Measurements from ENCODE around the gene PACS1.

DNA sequence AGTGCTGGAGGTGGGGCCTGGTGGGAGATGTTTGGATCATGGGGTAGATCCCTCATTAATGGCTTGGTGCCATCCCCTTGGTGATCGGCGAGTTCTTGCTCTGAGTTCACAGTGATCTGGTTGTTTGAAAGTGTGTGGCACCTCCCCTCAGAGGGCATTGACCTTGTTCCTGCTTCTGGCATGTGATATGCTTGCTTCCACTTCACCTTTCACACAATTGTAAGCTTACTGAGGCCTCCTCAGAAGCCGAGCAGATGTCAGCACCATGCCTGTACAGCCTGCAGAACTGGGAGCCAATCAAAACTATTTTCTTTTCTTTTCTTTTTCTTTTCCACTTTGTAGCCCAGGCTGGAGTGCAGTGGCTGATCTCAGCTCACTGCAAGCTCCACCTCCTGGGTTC lies 32.7 kb upstream of the PACS1 start:
- TF ChIP-seq, protein P1, sequence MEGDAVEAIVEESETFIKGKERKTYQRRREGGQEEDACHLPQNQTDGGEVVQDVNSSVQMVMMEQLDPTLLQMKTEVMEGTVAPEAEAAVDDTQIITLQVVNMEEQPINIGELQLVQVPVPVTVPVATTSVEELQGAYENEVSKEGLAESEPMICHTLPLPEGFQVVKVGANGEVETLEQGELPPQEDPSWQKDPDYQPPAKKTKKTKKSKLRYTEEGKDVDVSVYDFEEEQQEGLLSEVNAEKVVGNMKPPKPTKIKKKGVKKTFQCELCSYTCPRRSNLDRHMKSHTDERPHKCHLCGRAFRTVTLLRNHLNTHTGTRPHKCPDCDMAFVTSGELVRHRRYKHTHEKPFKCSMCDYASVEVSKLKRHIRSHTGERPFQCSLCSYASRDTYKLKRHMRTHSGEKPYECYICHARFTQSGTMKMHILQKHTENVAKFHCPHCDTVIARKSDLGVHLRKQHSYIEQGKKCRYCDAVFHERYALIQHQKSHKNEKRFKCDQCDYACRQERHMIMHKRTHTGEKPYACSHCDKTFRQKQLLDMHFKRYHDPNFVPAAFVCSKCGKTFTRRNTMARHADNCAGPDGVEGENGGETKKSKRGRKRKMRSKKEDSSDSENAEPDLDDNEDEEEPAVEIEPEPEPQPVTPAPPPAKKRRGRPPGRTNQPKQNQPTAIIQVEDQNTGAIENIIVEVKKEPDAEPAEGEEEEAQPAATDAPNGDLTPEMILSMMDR (IDR thresholded peaks at IDR 0.05): no peak
- no peak for TF ChIP-seq POLR2A (IDR thresholded peaks at IDR 0.05)

Measured in right lobe of liver (tissue), 4 donors.